Muscle of leg (tissue), 16 donors: ENCODE data around the gene CD72. TPM values are rescaled to one million over a fixed set of nuclear protein-coding genes. Genes with fewer than 3 reads are reported as not detected.

ENCODE experiments used
- DNase-seq: peaks from one replicate; pipeline ENCODE4 v3.0.0; 2013
- H3K27ac ChIP-seq: one replicate; pipeline ENCODE4 v1.5.1; 2013; ENCODE audit warnings: mild to moderate bottlenecking, low read length, control low read depth
- H3K27me3 ChIP-seq: one replicate; pipeline ENCODE4 v1.6.1; 2013; ENCODE audit warnings: low read length; ENCODE audit not compliant: control insufficient read depth, insufficient read depth
- H3K36me3 ChIP-seq: one replicate; pipeline ENCODE4 v1.6.1; 2013; ENCODE audit warnings: low read length; ENCODE audit not compliant: control insufficient read depth, insufficient read depth
- H3K4me1 ChIP-seq: one replicate; pipeline ENCODE4 v1.6.1; 2013; ENCODE audit warnings: low read length; ENCODE audit not compliant: control insufficient read depth, insufficient read depth
- H3K4me3 ChIP-seq: one replicate; pipeline ENCODE4 v1.5.1; 2013; ENCODE audit warnings: low read length, control low read depth
- H3K9me3 ChIP-seq: replicated peaks from 2 replicates; pipeline ENCODE4 v1.6.1; 2013; ENCODE audit warnings: low read depth, low read length; ENCODE audit not compliant: control insufficient read depth
- WGBS: methylation state at CpG from one replicate; pipeline ENCODE4 v1.1.5; 2013; ENCODE audit warnings: missing lambda C conversion rate; ENCODE audit not compliant: insufficient coverage; 5-methylcytosine and 5-hydroxymethylcytosine counted together
- long read RNA-seq, 11 donors: transcript quantifications; one replicate each; lab custom pipeline, GENCODE V29; 2026
- polyA plus RNA-seq, 8 donors: library from polyadenylated mRNA; unstranded; fragments of 120-200 nt; gene quantifications; one replicate each; pipeline versions ENCODE4 v1.2.1 to v1.2.3, GENCODE V29; 2013; ENCODE audit warnings: inconsistent platforms in 1 of 8, low replicate concordance in 1 of 8; ENCODE audit not compliant: insufficient read length in 8 of 8, insufficient read depth in 1 of 8
- total RNA-seq: library from RNA; stranded (reverse); fragments of 120-200 nt; gene quantifications from one replicate; pipeline ENCODE4 v1.2.4, GENCODE V29; 2013

Gene CD72
- 1.6 TPM for total RNA-seq
- 1 to 10 TPM; 1.2 to 2.9 (median 1.8) TPM for polyA plus RNA-seq
- long read RNA-seq, donor 1 = 0 reads
- long read RNA-seq, donor 2 = 0 reads
- long read RNA-seq, donor 3 = 0 reads
- long read RNA-seq, donor 4 = 0 reads
- long read RNA-seq, donor 5 = 0 reads
- long read RNA-seq, donor 6, partial matches to known transcripts = 20 of 39 reads
- long read RNA-seq, donor 6, other reads (novel, unspliced or antisense) = 19 of 39 reads
- long read RNA-seq, donor 7 = 0 reads
- long read RNA-seq, donor 8 = 0 reads
- long read RNA-seq, donor 9 = 0 reads
- long read RNA-seq, donor 10, partial matches to known transcripts = 16 of 28 reads
- long read RNA-seq, donor 10, other reads (novel, unspliced or antisense) = 11 of 28 reads
- long read RNA-seq, donor 11, partial matches to known transcripts = 44 of 44 reads
- long read RNA-seq, donor 11, other reads (novel, unspliced or antisense) = 0 of 44 reads

GRCh38 chr9:35618325-35618727, at the start of gene CD72:
CD72 (minus strand) TSS chr9:35618413; CDS start chr9:35618303, 110 bp downstream.
- Histone ChIP-seq H3K4me1 (peaks cover 14% of the 10 kb centered on the region), H3K27me3 (peaks cover 37% of the 10 kb centered on the region), H3K9me3 (no peaks in the 10 kb centered on the region), H3K36me3 (no peaks in the 10 kb centered on the region), H3K4me3 (peak within 1 kb of the TSS; percentile 31), H3K27ac (no peak within 1 kb of the TSS)
- DNase-seq = no peak
- WGBS = 58% methylated on average over 6 of the region's 7 CpGs

- 100% methylated on average over 1 of the region's 3 CpGs for WGBS
- H3K36me3 ChIP-seq = peaks cover 4% of the 10 kb centered on the region
Observed at GRCh38 chr9:35667939-35668338, 49.7 kb upstream of the CD72 start.

GRCh38 chr9:35666549-35666948, 48.3 kb upstream of the CD72 start:
- H3K27me3 ChIP-seq = no peaks in the 10 kb centered on the region
- no peak overlapping the region for H3K27ac ChIP-seq
- H3K36me3 ChIP-seq = peaks cover 16% of the 10 kb centered on the region
- no peaks in the 10 kb centered on the region for H3K9me3 ChIP-seq
- H3K4me3 ChIP-seq = no peak overlapping the region
- no peak for DNase-seq
- H3K4me1 ChIP-seq = peaks cover 31% of the 10 kb centered on the region
- WGBS = 90% methylated on average over 4 of the region's 5 CpGs

More at GRCh38 chr9:35667939-35668338, 49.7 kb upstream of the CD72 start:
- Histone ChIP-seq H3K27ac (no peak overlapping the region), H3K9me3 (no peaks in the 10 kb centered on the region), H3K4me1 (peaks cover 19% of the 10 kb centered on the region), H3K4me3 (no peak overlapping the region), H3K27me3 (no peaks in the 10 kb centered on the region)
- DNase-seq = no peak

GRCh38 chr9:35666045-35666444, 47.8 kb upstream of the CD72 start:
- H3K4me1 ChIP-seq = peaks cover 36% of the 10 kb centered on the region
- DNase-seq = no peak
- no CpG with 5 or more reads among the region's 1 CpG for WGBS

GRCh38 chr9:35665471-35665818, 47.2 kb upstream of the CD72 start:
- Histone ChIP-seq H3K4me1 (peaks cover 42% of the 10 kb centered on the region), H3K36me3 (peaks cover 27% of the 10 kb centered on the region), H3K27ac (no peak overlapping the region), H3K9me3 (no peaks in the 10 kb centered on the region), H3K4me3 (peak overlapping the region; percentile 61), H3K27me3 (no peaks in the 10 kb centered on the region)
- DNase-seq = no peak
- WGBS = 0% methylated on average over 2 of the region's 5 CpGs

More at GRCh38 chr9:35666045-35666444, 47.8 kb upstream of the CD72 start:
- Histone ChIP-seq H3K36me3 (peaks cover 21% of the 10 kb centered on the region), H3K9me3 (no peaks in the 10 kb centered on the region), H3K27ac (no peak overlapping the region), H3K4me3 (no peak overlapping the region), H3K27me3 (no peaks in the 10 kb centered on the region)

- peak; percentile 89 for DNase-seq
- H3K27ac ChIP-seq = peak within 1 kb of the TSS; percentile 25
- H3K4me1 ChIP-seq = peaks cover 46% of the 10 kb centered on the region
- H3K4me3 ChIP-seq = peak within 1 kb of the TSS; percentile 61
- H3K36me3 ChIP-seq = peaks cover 33% of the 10 kb centered on the region
- no peaks in the 10 kb centered on the region for H3K27me3 ChIP-seq
- 4% methylated on average over 55 of the region's 58 CpGs for WGBS
- no peaks in the 10 kb centered on the region for H3K9me3 ChIP-seq
Observed at GRCh38 chr9:35664531-35665470, 46.6 kb upstream of the CD72 start, which contains the start of gene ARHGEF39. ARHGEF39 (minus strand) TSS chr9:35665195; CDS start chr9:35665169, 26 bp downstream.

- Histone ChIP-seq H3K27ac (no peak overlapping the region), H3K9me3 (no peaks in the 10 kb centered on the region), H3K4me3 (no peak overlapping the region), H3K27me3 (no peaks in the 10 kb centered on the region), H3K36me3 (peaks cover 33% of the 10 kb centered on the region), H3K4me1 (peaks cover 53% of the 10 kb centered on the region)
- 88% methylated on average over 7 of the region's 7 CpGs for WGBS
- DNase-seq = no peak
Observed at GRCh38 chr9:35662437-35662836, 44.2 kb upstream of the CD72 start.

GRCh38 chr9:35661756-35662350, 43.6 kb upstream of the CD72 start:
- Histone ChIP-seq H3K4me1 (peaks cover 58% of the 10 kb centered on the region), H3K4me3 (no peak overlapping the region), H3K27me3 (no peaks in the 10 kb centered on the region), H3K36me3 (peaks cover 33% of the 10 kb centered on the region), H3K9me3 (no peaks in the 10 kb centered on the region), H3K27ac (peak overlapping the region; percentile 62)
- WGBS = 75% methylated on average over 2 of the region's 3 CpGs
- DNase-seq = no peak

- Histone ChIP-seq H3K9me3 (no peaks in the 10 kb centered on the region), H3K4me3 (no peak overlapping the region), H3K36me3 (peaks cover 33% of the 10 kb centered on the region), H3K27ac (peak overlapping the region; percentile 64), H3K4me1 (peaks cover 57% of the 10 kb centered on the region), H3K27me3 (no peaks in the 10 kb centered on the region)
- WGBS = 58% methylated on average over 7 of the region's 9 CpGs
- no peak for DNase-seq
Observed at GRCh38 chr9:35660966-35661415, 42.8 kb upstream of the CD72 start.
